H9 (cell line): Measurements from ENCODE around the gene HIF1A. TPM values are rescaled to one million over a fixed set of nuclear protein-coding genes. Genes with fewer than 3 reads are reported as not detected.

Experiments
- DNase-seq: peaks from one replicate; pipeline ENCODE4 v3.0.0-alpha.2; 2017
- H2AFZ ChIP-seq: one replicate; pipeline ENCODE4 v1.6.1; 2013; ENCODE audit warnings: mild to moderate bottlenecking, low read length, control low read depth, moderate library complexity
- H2AK5ac ChIP-seq: 2 replicates; pipeline ENCODE4 v1.6.1; 2013; ENCODE audit warnings: low read length, control low read depth, mixed read lengths; ENCODE audit not compliant: insufficient read length
- H2BK120ac ChIP-seq: one replicate; pipeline ENCODE4 v1.6.1; 2013; ENCODE audit warnings: low read depth, mild to moderate bottlenecking, low read length, control low read depth, inconsistent platforms; ENCODE audit not compliant: poor library complexity, severe bottlenecking
- H2BK12ac ChIP-seq: 2 replicates; pipeline ENCODE4 v1.6.1; 2013; ENCODE audit warnings: low read length, control low read depth, mixed read lengths, low read depth; ENCODE audit not compliant: insufficient read length
- H2BK15ac ChIP-seq: 2 replicates; pipeline ENCODE4 v1.6.1; 2013; ENCODE audit warnings: low read depth, low read length, control low read depth
- H2BK20ac ChIP-seq: one replicate; pipeline ENCODE4 v1.6.1; 2013; ENCODE audit warnings: low read depth, mild to moderate bottlenecking, low read length, control low read depth, inconsistent platforms; ENCODE audit not compliant: poor library complexity, severe bottlenecking
- H2BK5ac ChIP-seq: 2 replicates; pipeline ENCODE4 v1.6.1; 2013; ENCODE audit warnings: low read length, control low read depth, mixed read lengths; ENCODE audit not compliant: insufficient read length
- H3K14ac ChIP-seq: 2 replicates; pipeline ENCODE4 v1.6.1; 2013; ENCODE audit warnings: low read length, control low read depth; ENCODE audit not compliant: insufficient read depth
- H3K18ac ChIP-seq: 2 replicates; pipeline ENCODE4 v1.6.1; 2013; ENCODE audit warnings: low read depth, mild to moderate bottlenecking, mixed read lengths, low read length, control low read depth; ENCODE audit not compliant: insufficient read length
- H3K23ac ChIP-seq: 2 replicates; pipeline ENCODE4 v1.6.1; 2013; ENCODE audit warnings: low read length, control low read depth, mixed read lengths, low read depth; ENCODE audit not compliant: insufficient read length
- H3K23me2 ChIP-seq: 2 replicates; pipeline ENCODE4 v1.6.1; 2013; ENCODE audit warnings: low read depth, mild to moderate bottlenecking, mixed read lengths, low read length, control low read depth; ENCODE audit not compliant: insufficient read length, poor library complexity, severe bottlenecking
- H3K27ac ChIP-seq: 2 replicates; pipeline ENCODE4 v1.5.1; 2013; ENCODE audit warnings: low read length, control low read depth, mixed read lengths, low read depth; ENCODE audit not compliant: insufficient read length
- H3K27me3 ChIP-seq: 2 replicates; pipeline ENCODE4 v1.6.1; 2013; ENCODE audit warnings: low read length, control low read depth, inconsistent platforms; ENCODE audit not compliant: insufficient read depth
- H3K4ac ChIP-seq: 2 replicates; pipeline ENCODE4 v1.6.1; 2013; ENCODE audit warnings: low read depth, mild to moderate bottlenecking, control low read depth, inconsistent platforms, low read length, moderate library complexity
- H3K4me1 ChIP-seq: 2 replicates; pipeline ENCODE4 v1.6.1; 2013; ENCODE audit warnings: low read length, control low read depth, inconsistent platforms; ENCODE audit not compliant: insufficient read depth
- H3K4me2 ChIP-seq: 2 replicates; pipeline ENCODE4 v1.6.1; 2013; ENCODE audit warnings: low read length, control low read depth, mixed read lengths; ENCODE audit not compliant: insufficient read length, insufficient read depth
- H3K56ac ChIP-seq: 2 replicates; pipeline ENCODE4 v1.6.1; 2013; ENCODE audit warnings: low read depth, mild to moderate bottlenecking, mixed read lengths, low read length, control low read depth; ENCODE audit not compliant: insufficient read length
- H3K79me1 ChIP-seq: 2 replicates; pipeline ENCODE4 v1.6.1; 2013; ENCODE audit warnings: low read depth, mild to moderate bottlenecking, moderate library complexity, low read length, control low read depth, inconsistent platforms; ENCODE audit not compliant: insufficient read depth, poor library complexity, severe bottlenecking
- H3K79me2 ChIP-seq: 2 replicates; pipeline ENCODE4 v1.6.1; 2013; ENCODE audit warnings: low read length, control low read depth, inconsistent platforms; ENCODE audit not compliant: insufficient read depth
- H3K9ac ChIP-seq: 2 replicates; pipeline ENCODE4 v1.6.1; 2013; ENCODE audit warnings: low read length, control low read depth, mixed read lengths; ENCODE audit not compliant: insufficient read length; ENCODE audit errors: extremely low read depth
- H3K9me3 ChIP-seq: one replicate; pipeline ENCODE4 v1.6.1; 2013; ENCODE audit warnings: low read depth, low read length, inconsistent platforms; ENCODE audit not compliant: control insufficient read depth
- H3T11ph ChIP-seq: one replicate; pipeline ENCODE4 v1.6.1; 2013; ENCODE audit warnings: mild to moderate bottlenecking, low read length, control low read depth, inconsistent platforms
- H4K20me1 ChIP-seq: one replicate; pipeline ENCODE4 v1.6.1; 2013; ENCODE audit not compliant: control insufficient read depth, insufficient read length, insufficient read depth
- H4K5ac ChIP-seq: 2 replicates; pipeline ENCODE4 v1.6.1; 2013; ENCODE audit warnings: low read depth, mild to moderate bottlenecking, mixed read lengths, low read length, control low read depth; ENCODE audit not compliant: insufficient read length
- H4K8ac ChIP-seq: replicated peaks from 2 replicates; pipeline ENCODE4 v1.6.1; 2013; ENCODE audit warnings: low read length, control low read depth, mixed read lengths, low read depth; ENCODE audit not compliant: insufficient read length
- H4K91ac ChIP-seq: 2 replicates; pipeline ENCODE4 v1.6.1; 2013; ENCODE audit warnings: low read depth, mild to moderate bottlenecking, moderate library complexity, mixed read lengths, low read length, control low read depth; ENCODE audit not compliant: insufficient read length
- H3K27ac Mint-ChIP-seq, 3 experiments: 2 replicates in 2 of 3; 3 replicates in 1 of 3; pipeline ENCODE4 v1.8.0; 2020 to 2021; ENCODE audit warnings: mixed read lengths in 3 of 3, mild to moderate bottlenecking in 1 of 3, moderate library complexity in 1 of 3
- H3K27me3 Mint-ChIP-seq: 2 replicates; pipeline ENCODE4 v1.8.0; 2021; ENCODE audit warnings: low read depth, mild to moderate bottlenecking, moderate library complexity, mixed read lengths
- H3K36me3 Mint-ChIP-seq, 3 experiments: 2 replicates in 2 of 3; 3 replicates in 1 of 3; pipeline ENCODE4 v1.8.0; 2020 to 2021; ENCODE audit warnings: low read depth in 3 of 3, mixed read lengths in 3 of 3; ENCODE audit not compliant: insufficient read depth in 1 of 3
- H3K4me1 Mint-ChIP-seq, 2 experiments: 2 replicates each; pipeline ENCODE4 v1.8.0; 2020; ENCODE audit warnings: mixed read lengths in 2 of 2
- H3K4me3 Mint-ChIP-seq, 2 experiments: 2 replicates in 1 of 2; 3 replicates in 1 of 2; pipeline ENCODE4 v1.8.0; 2020 to 2021; ENCODE audit warnings: mild to moderate bottlenecking in 2 of 2, mixed read lengths in 2 of 2, moderate library complexity in 1 of 2
- H3K9me3 Mint-ChIP-seq, 2 experiments: 2 replicates in 1 of 2; 3 replicates in 1 of 2; pipeline ENCODE4 v1.8.0; 2020; ENCODE audit warnings: mild to moderate bottlenecking in 2 of 2, mixed read lengths in 2 of 2, moderate library complexity in 1 of 2
- WGBS: extraction: QIAGEN DNeasy Blood & Tissue Kit; methylation state at CpG from one replicate; pipeline ENCODE4 v1.1.7; 2013; ENCODE audit warnings: missing lambda C conversion rate, low lambda C conversion rate, mixed read lengths; ENCODE audit not compliant: insufficient read length; ENCODE audit errors: extremely low coverage; 5-methylcytosine and 5-hydroxymethylcytosine counted together
- total RNA-seq: library from RNA; stranded (reverse); gene quantifications from 2 replicates; pipeline ENCODE4 v1.2.1, GENCODE V29; 2021
- TF ChIP-seq, protein P1 (sequence below): fragments of 200-600 bp; sonication (generic); conservative IDR thresholded peaks from 3 replicates; pipeline ENCODE4 v1.8.0; 2021; ENCODE audit warnings: antibody characterized with exemption, mild to moderate bottlenecking

The HIF1A gene
- total RNA-seq, 1 experiment from 2014 or later = 154 TPM

DNA sequence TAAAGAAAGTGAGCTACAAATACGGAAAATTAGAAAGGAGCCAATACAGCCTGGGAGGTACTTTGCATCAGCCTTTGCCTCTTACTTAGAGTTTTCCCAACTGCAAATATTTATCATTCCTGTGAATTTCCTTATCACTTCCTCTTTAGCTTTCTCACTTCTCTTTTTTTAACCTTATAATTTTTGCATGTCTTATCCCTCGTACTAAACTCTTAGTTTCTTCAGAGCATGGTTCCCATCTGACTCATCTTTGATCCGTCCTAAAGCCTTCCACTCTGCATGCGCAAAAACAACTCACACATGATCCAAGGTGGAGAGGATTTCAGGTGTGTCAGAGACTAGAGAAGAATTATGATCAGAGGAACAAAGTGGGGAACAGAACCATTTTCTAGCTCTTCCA is 57.3 kb downstream of the HIF1A start:
- H4K5ac ChIP-seq = no peak overlapping the region
- no peak overlapping the region for H3K18ac ChIP-seq
- no peaks in the 10 kb centered on the region for H4K20me1 ChIP-seq
- H3K79me1 ChIP-seq = no peaks in the 10 kb centered on the region
- H2AFZ ChIP-seq = no peak overlapping the region
- no peak overlapping the region for H4K91ac ChIP-seq
- H2BK5ac ChIP-seq = no peak overlapping the region
- H3K79me2 ChIP-seq = no peaks in the 10 kb centered on the region
- H3K9me3 Mint-ChIP-seq = peaks cover 2 to 17% of the 10 kb centered on the region in 2 experiments; a peak in 3 of 5 replicates
- H3K4me3 Mint-ChIP-seq = no peak overlapping the region
- H3K4ac ChIP-seq = no peak overlapping the region
- H2BK15ac ChIP-seq = no peak overlapping the region
- H3K27ac ChIP-seq = no peak overlapping the region
- H2BK20ac ChIP-seq = no peak overlapping the region
- no peak overlapping the region for H3K9ac ChIP-seq
- H3K27me3 ChIP-seq = no peaks in the 10 kb centered on the region
- no peak overlapping the region for H3K14ac ChIP-seq
- H2BK120ac ChIP-seq = no peak overlapping the region
- no peak overlapping the region for H2BK12ac ChIP-seq
- TF ChIP-seq, protein P1, sequence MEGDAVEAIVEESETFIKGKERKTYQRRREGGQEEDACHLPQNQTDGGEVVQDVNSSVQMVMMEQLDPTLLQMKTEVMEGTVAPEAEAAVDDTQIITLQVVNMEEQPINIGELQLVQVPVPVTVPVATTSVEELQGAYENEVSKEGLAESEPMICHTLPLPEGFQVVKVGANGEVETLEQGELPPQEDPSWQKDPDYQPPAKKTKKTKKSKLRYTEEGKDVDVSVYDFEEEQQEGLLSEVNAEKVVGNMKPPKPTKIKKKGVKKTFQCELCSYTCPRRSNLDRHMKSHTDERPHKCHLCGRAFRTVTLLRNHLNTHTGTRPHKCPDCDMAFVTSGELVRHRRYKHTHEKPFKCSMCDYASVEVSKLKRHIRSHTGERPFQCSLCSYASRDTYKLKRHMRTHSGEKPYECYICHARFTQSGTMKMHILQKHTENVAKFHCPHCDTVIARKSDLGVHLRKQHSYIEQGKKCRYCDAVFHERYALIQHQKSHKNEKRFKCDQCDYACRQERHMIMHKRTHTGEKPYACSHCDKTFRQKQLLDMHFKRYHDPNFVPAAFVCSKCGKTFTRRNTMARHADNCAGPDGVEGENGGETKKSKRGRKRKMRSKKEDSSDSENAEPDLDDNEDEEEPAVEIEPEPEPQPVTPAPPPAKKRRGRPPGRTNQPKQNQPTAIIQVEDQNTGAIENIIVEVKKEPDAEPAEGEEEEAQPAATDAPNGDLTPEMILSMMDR = no peak
- no peak overlapping the region for H3K4me2 ChIP-seq
- no CpG with 5 or more reads among the region's 4 CpGs for WGBS
- H3K27me3 Mint-ChIP-seq = no peaks in the 10 kb centered on the region; the same call in 1 of the 2 replicates
- peaks cover 4 to 40% (median 32%) of the 10 kb centered on the region in 3 experiments for H3K36me3 Mint-ChIP-seq
- H3K4me1 Mint-ChIP-seq = peaks cover 6 to 27% of the 10 kb centered on the region in 2 experiments; a peak in 3 of 4 replicates
- peaks cover 7% of the 10 kb centered on the region; the same call in 1 of the 2 replicates for H3K4me1 ChIP-seq
- no peak overlapping the region for H3K23ac ChIP-seq
- no peak overlapping the region for H3K56ac ChIP-seq
- H3T11ph ChIP-seq = no peak overlapping the region
- H4K8ac ChIP-seq = no peak overlapping the region
- no peak overlapping the region for H2AK5ac ChIP-seq
- no peaks in the 10 kb centered on the region for H3K9me3 ChIP-seq
- peak overlapping the region in 1 of 3 experiments; percentile 18; a peak in 2 of 7 replicates for H3K27ac Mint-ChIP-seq
- no peak for DNase-seq
- no peaks in the 10 kb centered on the region for H3K23me2 ChIP-seq
